Measurements from ENCODE around the gene JADE2. TPM values are rescaled to one million over a fixed set of nuclear protein-coding genes. Genes with fewer than 3 reads are reported as not detected.
"Not testable (repeated sequence)": the region's sequence is repeated elsewhere in the genome, so short reads cannot be mapped to it uniquely, and the experiment has no call there.

JADE2 gene
- total and polyA plus RNA-seq, 7 donors, result 4.9 to 53.8 (median 38.5) TPM

DNA sequence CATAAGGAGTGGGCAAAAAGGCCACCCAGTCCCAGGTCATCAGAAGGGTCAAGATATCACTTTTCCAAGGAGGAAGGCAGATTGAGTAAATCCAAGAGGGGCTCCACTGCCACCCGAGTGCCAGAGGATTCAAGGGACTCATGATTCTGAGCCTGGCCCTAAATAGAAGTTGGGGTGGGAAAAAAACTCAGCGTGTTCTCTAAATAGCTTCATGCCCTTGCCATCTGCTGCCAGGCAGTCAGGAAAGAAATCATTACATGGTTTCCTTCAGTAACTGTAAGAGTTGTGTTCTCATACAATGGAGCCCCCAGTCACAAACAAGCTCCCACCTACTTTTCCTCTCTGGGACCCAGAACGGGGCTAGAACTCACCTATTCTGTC is 70.0 kb downstream of the JADE2 start:
- H3K36me3 ChIP-seq, result no peaks in the 10 kb centered on the region
- no peak overlapping the region for H3K27ac ChIP-seq
- H3K9me3 ChIP-seq, result no peaks in the 10 kb centered on the region
- intact Hi-C loops (cut with DNase I), result no loop called here
- no peak for DNase-seq
- H3K27me3 ChIP-seq, result no peaks in the 10 kb centered on the region
- 52 to 84% methylated on average over 3 of the region's 3 CpGs for WGBS, 2 donors
- TF ChIP-seq, protein P1, sequence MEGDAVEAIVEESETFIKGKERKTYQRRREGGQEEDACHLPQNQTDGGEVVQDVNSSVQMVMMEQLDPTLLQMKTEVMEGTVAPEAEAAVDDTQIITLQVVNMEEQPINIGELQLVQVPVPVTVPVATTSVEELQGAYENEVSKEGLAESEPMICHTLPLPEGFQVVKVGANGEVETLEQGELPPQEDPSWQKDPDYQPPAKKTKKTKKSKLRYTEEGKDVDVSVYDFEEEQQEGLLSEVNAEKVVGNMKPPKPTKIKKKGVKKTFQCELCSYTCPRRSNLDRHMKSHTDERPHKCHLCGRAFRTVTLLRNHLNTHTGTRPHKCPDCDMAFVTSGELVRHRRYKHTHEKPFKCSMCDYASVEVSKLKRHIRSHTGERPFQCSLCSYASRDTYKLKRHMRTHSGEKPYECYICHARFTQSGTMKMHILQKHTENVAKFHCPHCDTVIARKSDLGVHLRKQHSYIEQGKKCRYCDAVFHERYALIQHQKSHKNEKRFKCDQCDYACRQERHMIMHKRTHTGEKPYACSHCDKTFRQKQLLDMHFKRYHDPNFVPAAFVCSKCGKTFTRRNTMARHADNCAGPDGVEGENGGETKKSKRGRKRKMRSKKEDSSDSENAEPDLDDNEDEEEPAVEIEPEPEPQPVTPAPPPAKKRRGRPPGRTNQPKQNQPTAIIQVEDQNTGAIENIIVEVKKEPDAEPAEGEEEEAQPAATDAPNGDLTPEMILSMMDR (IDR thresholded peaks at IDR 0.05), result no peak
- TF ChIP-seq POLR2AphosphoS5 (IDR thresholded peaks at IDR 0.05) (no peak), EP300 (IDR thresholded peaks at IDR 0.05) (no peak), POLR2A (IDR thresholded peaks at IDR 0.05) (no peak)
- H3K4me1 ChIP-seq, result no peaks in the 10 kb centered on the region
- H3K4me3 ChIP-seq, result no peak overlapping the region

GRCh38 chr5:134599820-134600219 is 74.3 kb downstream of the JADE2 start:
- peaks cover 0 to 32% (median 7%) of the 10 kb centered on the region in 4 donors for H3K36me3 ChIP-seq
- H3K27ac ChIP-seq; H3K4me3 ChIP-seq; H3K4me1 ChIP-seq; H3K9me3 ChIP-seq; DNase-seq; intact Hi-C loops (cut with DNase I); H3K27me3 ChIP-seq: not testable (repeated sequence)
- 92 to 96% methylated on average over 3 of the region's 3 CpGs for WGBS, 2 donors

- no peaks in the 10 kb centered on the region for H3K27me3 ChIP-seq
- intact Hi-C loops (cut with DNase I), result no loop called here
- 80 to 88% methylated on average over 3 of the region's 3 CpGs for WGBS, 2 donors
These were observed 75.1 kb downstream of the JADE2 start for GRCh38 chr5:134600600-134600999.

DNA sequence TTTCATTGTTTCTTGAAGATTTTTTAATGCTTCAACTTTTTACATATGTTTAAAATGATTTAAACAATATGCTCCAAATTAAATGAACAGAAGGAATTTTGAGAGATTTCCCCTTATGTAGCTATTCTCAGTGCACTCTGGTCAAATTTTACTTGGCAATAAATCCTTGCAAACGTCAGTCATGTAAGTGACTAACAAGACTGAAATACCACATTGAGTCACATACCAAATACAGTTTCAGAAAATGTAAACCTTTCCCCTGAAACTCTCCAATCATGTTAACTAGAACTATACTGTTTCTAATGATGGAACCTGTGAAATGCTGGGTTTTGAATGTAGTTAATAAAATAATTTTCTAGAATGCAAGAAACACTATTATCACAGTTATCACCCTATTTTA is 77.6 kb downstream of the JADE2 start:
- Histone ChIP-seq H3K27ac (no peak overlapping the region), H3K9me3 (no peaks in the 10 kb centered on the region), H3K36me3 (peaks cover 3 to 64% (median 26%) of the 10 kb centered on the region in 4 donors), H3K4me1 (no peaks in the 10 kb centered on the region), H3K27me3 (no peaks in the 10 kb centered on the region), H3K4me3 (no peak overlapping the region)
- WGBS, 2 donors, result 29 to 52% methylated on average over 1 of the region's 1 CpG
- intact Hi-C loops (cut with DNase I), result no loop called here
- DNase-seq, result no peak
- TF ChIP-seq EP300 (IDR thresholded peaks at IDR 0.05), result no peak
- TF ChIP-seq POLR2A (IDR thresholded peaks at IDR 0.05), result no peak
- TF ChIP-seq POLR2AphosphoS5 (IDR thresholded peaks at IDR 0.05), result no peak
- TF ChIP-seq, protein P1 (IDR thresholded peaks at IDR 0.05), result no peak

More at GRCh38 chr5:134600600-134600999, 75.1 kb downstream of the JADE2 start:
- Histone ChIP-seq H3K4me1 (no peaks in the 10 kb centered on the region), H3K4me3 (no peak overlapping the region), H3K36me3 (peaks cover 0 to 40% (median 9%) of the 10 kb centered on the region in 4 donors), H3K27ac (no peak overlapping the region), H3K9me3 (no peaks in the 10 kb centered on the region)
- TF ChIP-seq, protein P1 (IDR thresholded peaks at IDR 0.05), result no peak
- TF ChIP-seq EP300 (IDR thresholded peaks at IDR 0.05) (no peak), POLR2A (IDR thresholded peaks at IDR 0.05) (no peak), POLR2AphosphoS5 (IDR thresholded peaks at IDR 0.05) (no peak)
- DNase-seq, result no peak

DNA sequence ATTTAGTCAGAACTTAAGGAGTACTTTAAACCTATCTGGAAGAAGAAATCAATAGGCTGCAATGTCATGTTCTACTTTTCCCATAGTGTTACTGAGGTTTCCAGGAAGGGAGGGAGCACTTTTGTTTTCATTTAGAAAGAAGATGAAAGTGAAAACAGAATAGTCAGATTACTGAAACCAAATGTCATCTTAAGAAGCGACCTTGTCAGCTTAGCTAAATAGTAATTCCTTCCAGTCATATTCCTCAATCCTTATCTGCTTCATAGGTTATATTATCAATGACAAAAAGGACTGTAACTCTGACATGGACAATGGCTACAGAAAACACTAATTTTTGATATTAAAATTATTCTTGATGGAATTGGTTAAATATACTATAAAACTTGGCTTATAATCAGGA is 79.4 kb downstream of the JADE2 start:
- Histone ChIP-seq H3K27ac (no peak overlapping the region), H3K9me3 (no peaks in the 10 kb centered on the region), H3K36me3 (peaks cover 13 to 83% (median 38%) of the 10 kb centered on the region in 4 donors), H3K27me3 (no peaks in the 10 kb centered on the region), H3K4me3 (no peak overlapping the region), H3K4me1 (no peaks in the 10 kb centered on the region)
- 61 to 66% methylated on average over 1 of the region's 1 CpG for WGBS, 2 donors
- TF ChIP-seq, protein P1 (IDR thresholded peaks at IDR 0.05), result no peak
- TF ChIP-seq POLR2AphosphoS5 (IDR thresholded peaks at IDR 0.05) (no peak), EP300 (IDR thresholded peaks at IDR 0.05) (no peak), POLR2A (IDR thresholded peaks at IDR 0.05) (no peak)
- no peak for DNase-seq
- intact Hi-C loops (cut with DNase I), result no loop called here

All from sigmoid colon (tissue), 7 donors.